H1 (cell line): ENCODE data around the gene RTCA. TPM values are rescaled to one million over a fixed set of nuclear protein-coding genes. Genes with fewer than 3 reads are reported as not detected.

Source experiments
- CHD1 ChIP-seq: IDR thresholded peaks from 2 replicates; pipeline ENCODE4 v1.6.1; 2012; ENCODE audit warnings: low read depth, low read length, improper control_type of control experiment
- CHD7 ChIP-seq: fragments of 300-600 bp; sonication (generic); IDR thresholded peaks from 2 replicates; pipeline ENCODE4 v1.7.1; 2012; ENCODE audit warnings: low read length, moderate library complexity, mild to moderate bottlenecking, inconsistent platforms; ENCODE audit not compliant: insufficient replicate concordance
- polyA plus RNA-seq, 7 experiments: library from polyadenylated mRNA; depleted of rRNA in 3 of 7; stranded (reverse) in 5 of 7; unstranded in 2 of 7; fragments of >200 nt in 5 of 7; fragments of 200-250 nt in 2 of 7; gene quantifications; 1 replicate in 5 of 7; 2 replicates in 1 of 7; 4 replicates in 1 of 7; pipeline versions ENCODE4 v1.2.1 to v1.2.3, GENCODE V29; 2011 to 2013; ENCODE audit warnings: missing spikeins in 2 of 7, mixed read lengths in 2 of 7
- total RNA-seq: library from RNA; stranded (reverse); fragmentation: NEBNext Ultra II Directional; extraction: Animal tissue kit (Norgen Biotek cat#: 25700); gene quantifications from 2 replicates; pipeline ENCODE4 v1.2.1, GENCODE V29; 2021

Gene RTCA
- total and polyA plus RNA-seq, 2 of the 8 experiments (the other 6 are each of a cell fraction or from before 2014, with no cell fraction given): 13.8 to 31.6 TPM

GRCh38 chr1:100335436-100335835 is 69.4 kb downstream of the RTCA start (continued):
- TF ChIP-seq CHD7 (no peak), CHD1 (no peak)
